NCI-H146 (cell line): ENCODE data around the gene HNRNPC.

ENCODE experiments used
- DNase-seq: peaks from one replicate; lab custom pipeline; 2025; lab: John Stamatoyannopoulos, UW

HNRNPC gene

DNA sequence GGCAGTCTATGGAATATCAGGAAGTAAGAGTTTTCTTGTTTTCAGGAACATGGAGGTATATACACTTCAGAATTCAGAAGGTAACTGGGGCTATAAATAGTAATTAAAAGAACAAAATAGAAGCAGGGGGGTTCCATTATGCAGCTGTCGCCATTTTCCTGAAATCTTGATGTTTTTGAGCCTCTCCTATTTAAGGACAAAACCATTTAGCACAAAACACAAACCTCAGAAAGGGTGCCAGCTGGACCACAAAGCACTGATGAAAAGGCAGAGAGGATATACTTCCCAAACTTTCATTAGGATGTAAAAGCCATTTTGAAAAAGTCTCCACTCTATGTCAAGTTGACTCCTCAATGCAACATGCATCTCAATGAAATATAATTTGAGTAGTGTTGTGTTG is 59.2 kb downstream of the HNRNPC start:
- no peak for DNase-seq

DNA sequence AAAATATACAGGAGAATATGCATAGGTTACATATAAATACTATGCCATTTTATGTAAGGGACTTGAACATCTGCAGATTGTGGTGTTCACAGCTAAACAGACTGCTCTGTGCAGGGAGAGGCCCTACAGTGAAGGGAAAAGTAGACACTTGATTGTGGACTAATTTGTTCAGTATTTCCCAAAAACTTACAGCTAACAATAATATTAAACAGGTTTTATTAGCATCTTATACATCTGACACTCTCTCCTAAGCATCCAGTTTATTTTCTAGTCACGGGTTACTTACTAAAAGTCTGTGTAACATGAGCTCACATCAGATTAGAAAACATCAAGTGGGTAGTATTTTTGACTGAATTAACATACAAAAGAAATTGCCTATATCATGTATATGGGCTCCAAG is 60.1 kb downstream of the HNRNPC start:
- no peak for DNase-seq

DNA sequence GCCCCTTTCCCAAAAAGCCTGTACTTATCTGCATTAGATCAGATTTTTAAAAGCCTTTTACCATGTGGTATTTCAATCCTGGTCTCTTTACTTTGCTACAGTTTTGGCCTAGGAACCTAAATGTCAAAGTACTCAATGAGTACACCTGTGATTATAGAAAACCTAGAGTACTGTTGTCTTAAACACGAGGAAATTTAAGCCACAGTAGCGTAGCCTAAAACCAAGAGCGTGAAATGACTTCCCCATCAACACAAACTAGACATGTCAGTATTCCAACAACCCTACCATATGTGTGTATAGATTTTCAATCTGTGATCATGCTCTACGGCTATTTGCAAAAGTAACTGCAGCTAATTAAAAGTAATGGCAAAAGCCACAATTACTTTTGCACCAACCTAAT is 60.7 kb downstream of the HNRNPC start:
- DNase-seq = no peak

DNA sequence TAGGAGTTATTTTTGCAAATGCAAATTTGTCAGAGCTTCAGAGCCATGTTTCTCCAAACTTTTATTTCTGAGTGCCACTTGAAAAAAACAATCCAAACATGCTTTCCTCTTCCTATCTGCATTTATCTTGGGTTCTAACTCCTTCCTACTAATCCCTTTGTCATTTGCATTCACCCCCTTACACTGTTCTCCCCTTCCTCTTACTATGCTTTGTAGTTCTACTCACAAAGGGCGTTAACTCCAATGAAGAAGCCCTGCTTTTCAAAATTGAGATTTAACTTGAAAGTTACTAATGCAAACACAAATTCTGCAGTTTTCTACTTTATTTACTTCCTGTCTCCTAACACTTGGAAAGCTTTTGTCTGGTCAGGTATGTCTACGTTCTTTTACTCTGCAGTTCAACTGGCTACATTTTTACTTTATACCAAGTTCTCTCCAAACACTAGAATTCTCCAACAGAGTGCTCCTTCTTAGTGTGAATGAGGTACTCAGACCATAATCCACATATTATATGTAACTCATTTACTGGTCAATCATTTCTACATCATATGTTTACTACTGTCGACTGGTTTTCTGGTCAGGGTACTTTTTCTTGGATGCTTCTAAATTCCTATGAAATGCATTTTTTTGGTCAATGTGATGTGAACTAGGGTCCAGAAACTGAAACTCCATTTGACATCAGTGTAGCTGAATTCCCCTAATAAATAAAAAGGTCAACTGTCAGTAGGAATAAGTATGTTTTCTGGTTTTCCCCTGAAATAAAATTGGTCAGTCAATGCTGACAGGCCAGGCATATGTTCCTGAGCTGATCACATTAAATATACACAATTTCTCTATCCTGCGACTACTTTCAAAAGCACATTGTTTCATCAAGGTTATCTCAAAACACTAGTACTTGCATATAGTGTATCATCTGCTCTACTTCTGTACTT is 62.2 kb downstream of the HNRNPC start:
- DNase-seq = no peak

DNA sequence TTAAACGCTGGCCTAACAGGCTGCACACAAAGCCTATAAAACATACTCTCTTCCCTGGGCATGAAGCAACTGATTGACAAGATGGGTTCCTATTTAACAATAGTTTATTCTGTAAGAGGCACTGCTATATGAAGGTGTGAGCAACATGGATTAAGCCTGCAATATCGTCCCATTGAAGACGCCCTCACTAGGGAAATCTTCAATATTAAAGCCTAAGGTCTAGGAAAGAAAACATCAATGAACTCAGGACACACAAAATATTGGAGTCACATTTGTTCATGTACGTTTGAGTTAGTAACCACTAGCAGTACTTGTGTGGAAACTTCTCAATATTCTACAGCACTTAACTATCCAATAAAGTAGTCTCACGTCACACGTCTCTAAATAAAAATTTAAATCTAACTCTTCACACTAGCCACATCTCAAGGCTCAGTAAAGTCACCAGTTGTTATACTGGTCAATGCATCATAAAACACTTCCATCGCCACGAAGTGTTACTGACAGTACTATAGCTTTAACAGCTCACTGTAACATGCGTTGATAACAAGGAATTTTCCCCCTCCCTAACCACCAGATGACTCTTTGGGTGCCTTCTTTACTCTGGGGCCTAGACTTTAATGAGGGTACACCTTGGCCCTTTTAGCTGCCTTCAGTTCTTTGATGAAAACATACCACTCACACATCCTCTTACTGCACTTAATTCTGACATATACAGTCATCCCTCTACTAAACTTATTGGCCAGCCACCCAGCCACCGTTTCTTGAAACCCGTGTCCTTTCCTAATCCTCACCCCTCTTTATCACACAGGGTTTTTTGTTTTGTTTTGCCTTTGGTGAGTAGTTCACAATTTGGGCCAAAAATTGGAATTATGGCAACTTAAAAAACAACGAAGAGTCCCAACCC is 63.3 kb downstream of the HNRNPC start:
- DNase-seq = no peak

DNA sequence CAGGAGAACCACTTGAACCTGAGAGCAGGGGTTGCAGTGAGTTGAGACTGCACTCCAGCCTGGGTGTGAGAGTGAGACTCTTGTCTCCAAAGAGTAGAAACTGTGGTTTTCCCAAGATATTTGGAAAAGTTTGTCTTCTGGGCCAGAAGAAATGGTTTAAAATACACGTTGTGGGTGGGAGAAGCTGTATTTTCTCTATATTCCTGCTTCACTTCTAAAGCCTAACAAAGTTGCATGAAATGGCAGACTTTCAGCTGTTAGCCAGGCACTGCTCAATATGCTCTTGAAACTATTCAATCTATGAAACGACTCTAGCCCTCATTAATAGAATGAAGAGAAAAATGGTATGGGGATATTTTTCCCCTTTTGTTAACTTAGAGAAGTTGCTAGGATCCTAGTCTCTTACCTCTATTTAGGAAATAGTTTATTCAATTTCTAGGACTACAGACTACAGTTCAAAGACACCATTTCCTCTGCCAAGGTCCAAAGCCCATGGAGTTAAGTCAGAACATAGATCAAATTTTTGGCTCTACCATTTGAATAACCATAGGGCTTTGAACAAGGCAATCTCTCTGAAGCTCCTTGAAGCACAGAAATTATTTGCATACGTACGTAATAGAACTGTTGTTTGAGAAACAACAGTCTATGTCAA is 64.1 kb downstream of the HNRNPC start:
- no peak for DNase-seq

DNA sequence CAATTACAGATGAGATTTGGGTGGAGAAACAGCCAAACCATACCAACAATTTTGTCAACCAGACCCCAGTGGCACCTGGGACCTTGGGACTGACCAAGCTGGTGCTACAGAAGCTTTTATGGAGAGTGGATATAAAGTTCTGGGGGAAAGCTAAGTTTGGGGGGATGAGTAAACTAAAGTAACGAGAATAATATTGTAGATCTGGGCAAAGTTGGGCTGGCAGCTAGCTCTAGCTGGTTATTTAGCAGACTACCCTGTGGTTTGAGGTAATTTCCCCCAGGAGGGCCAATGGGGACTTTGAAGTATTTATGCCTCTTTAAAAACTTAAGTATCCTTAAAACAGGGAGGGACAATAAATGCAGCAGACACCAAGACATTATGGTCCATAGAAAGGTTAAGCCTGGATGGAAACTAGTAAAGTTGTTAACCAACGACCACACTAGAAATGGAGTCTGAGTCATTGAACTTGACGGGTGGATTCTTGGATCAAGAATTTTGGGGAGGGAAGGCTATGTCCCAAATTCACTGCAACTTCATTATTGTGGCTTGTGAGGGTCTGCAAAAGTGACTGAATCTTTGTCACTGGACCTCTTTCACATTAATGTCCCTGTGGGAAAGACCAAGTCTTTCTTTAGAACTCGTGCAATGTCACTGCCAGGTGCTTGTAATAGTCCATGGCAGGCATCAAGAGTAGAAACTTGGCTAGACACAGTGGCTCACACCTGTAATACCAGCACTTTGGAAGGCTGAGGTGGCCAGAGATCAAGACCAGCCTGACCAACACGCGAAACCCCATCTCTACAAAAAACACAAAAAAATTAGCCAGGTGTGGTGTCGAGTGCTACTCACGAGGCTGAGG is 64.8 kb downstream of the HNRNPC start:
- no peak for DNase-seq

DNA sequence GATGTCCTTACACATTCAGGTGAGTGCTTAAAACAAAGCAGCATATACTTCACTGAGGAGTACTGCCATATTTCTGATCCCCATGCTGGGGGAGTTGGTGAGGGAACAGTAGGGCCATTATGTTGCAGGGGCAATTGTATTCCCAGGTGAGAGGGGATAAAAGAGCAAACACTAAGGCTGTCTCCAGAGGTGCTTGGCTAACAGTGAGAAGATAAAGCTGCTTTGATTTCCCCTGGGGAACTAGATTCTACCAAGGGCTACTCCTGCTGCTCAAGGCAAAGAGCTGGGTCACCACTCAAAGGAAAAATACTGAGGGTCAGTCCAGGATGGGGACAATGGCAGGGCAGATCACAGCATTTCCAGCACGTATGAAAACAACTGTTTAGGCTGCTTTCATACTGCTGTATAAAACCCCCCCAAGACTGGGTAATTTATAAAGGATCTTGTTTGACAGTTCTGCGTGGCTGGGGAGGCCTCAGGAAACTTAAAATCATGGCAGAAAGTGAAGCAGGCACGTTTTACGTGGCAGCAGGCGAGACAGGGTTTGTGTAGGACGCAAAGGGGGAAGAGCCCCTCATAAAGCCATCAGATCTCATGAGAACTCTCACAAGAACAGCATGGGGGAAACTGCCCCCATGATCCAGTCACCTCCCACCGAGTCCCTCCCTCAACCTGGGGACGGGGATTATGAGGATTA is 65.6 kb downstream of the HNRNPC start:
- DNase-seq = no peak

DNA sequence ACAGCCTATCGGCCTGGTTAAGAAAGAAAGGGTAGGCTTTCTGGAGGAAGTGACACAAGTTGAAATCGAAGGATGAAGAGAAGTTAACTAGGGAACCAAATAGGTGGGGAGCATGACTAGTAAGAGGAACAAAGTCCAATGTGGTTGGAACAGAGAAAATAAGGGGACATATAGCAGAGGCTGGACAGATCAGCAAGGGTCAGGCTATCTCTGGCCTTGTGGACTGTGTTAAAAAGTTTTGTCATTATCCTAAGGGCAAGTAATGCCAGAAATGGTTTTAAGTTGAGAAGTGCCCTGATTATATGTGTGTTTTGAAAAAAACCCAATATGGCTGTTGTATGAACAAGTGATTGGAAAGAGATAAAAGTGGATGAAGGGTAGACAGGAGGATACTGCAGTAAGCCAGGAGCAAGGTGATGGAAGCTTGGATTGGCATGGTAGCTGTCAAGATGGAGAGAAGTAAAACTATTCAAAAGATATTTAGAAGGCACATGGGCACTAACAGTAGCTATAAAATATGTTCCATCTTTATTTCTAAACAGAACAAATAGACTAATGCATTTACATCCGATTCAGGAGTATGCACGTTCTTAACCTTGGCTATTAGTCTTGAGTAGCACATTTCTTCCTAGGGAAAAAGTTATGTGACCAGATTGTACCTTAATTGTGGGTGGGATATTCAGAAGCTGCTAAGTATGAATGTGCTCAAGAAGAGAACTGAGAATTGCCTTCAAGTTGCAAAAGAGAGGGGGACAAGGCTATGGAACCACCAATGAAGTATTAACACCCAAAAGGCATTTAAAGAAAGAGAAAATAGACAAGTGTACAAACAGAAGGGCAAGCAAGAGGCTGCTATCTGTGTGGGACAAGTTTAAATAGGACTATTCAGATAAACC is 66.5 kb downstream of the HNRNPC start:
- DNase-seq = no peak

DNA sequence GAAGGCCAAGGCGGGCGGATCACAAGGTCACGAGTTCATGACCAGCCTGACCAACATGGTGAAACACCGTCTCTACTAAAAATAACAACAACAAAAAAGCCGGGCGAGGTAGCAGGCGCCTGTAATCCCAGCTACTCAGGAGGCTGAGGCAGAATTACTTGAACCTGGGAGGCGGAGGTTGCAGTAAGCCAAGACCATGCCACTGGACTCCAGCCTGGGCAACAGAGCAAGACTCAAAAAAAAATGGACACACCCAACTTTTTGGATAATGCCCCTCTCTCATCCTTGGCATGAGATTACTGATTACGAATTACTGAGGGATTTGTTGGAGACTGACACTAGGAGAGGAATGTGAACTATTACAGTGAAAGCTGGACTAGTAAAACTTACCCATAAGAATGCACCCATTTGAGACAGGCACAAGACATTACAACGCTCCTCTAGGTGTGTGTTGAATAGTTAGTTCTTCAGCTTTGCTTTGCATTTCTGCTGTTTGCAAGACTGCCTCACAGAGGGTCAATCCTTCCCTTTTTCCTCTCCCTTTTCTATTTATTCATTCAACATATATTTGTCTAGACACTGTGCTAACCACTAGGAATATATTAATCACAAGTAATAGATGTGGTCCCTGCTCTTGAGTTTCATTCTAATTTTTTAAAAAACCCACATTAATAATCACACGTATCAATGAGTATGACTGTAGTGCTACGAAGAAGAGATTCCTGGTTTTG is 67.3 kb downstream of the HNRNPC start:
- no peak for DNase-seq

DNA sequence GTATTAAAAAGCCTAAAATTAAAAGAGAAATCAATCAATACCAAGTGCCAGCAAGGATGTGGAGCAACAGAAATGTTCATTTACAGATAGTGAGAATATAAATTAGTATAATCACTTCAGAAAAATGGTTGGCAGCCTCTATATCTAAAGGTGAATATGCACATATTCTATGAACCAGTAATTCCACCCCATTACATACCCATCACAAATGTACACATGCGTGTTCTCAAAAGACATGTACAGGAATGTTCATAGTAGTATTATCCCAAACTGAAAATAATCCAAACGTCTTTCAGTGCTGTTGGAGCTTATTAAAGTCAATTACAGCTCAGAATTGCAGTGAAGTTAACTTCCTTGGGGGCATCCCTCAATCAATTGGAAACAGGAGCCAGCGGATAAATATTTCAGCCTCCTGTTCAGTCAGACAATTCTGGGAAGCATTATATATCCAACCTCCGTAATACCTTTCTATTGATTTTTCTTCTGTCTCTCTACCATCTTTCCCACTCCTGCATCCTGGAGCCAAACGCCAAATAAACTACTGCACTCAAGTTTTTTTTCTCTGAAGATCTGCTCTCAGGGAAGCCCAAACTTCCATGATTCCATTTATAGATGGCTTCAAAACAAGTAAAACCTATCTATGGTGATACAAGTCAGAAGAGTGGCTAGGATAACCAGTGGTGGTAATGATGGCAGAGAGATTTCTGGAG is 68.3 kb downstream of the HNRNPC start:
- no peak for DNase-seq

DNA sequence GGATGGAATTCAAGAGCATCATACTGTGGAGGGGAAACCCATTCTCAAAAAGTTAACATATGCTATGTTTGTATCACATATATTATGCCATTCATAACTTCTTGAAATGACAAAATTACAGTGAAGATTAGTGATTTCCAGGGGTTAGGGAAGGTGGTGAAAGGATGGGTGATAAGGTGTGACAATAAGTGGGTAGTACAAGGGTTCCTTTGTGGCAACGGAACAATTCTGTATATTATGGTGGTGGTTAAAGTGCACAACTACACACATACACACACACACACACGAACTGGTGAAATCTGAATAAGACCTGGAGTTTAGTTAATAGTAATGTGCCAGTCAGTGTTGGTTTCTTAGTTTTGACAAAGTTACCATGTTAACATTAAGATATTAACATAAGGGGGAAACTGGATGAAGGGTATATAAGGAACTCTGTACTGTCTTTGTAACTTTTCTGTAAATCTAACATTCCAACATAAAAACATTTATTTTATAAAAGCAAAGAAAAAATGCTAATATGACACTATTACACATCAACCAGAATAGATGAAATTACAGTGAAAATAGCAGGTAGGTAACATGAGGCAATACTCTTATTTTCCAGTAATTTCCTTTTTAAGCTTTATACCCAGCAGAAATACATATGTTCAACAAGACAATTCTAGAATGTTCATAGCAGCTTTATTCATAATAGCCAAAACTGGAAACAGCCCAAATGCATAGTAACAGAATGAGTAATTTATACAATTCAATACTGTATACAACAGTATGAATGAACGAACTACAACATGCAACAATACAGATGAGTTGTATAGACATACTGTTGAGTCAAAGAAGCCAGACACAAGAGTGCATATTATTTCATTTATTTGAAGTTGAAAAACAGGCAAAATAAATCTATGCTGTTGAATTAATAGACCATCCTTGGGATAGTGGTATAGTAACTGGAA is 69.4 kb downstream of the HNRNPC start:
- DNase-seq = no peak

DNA sequence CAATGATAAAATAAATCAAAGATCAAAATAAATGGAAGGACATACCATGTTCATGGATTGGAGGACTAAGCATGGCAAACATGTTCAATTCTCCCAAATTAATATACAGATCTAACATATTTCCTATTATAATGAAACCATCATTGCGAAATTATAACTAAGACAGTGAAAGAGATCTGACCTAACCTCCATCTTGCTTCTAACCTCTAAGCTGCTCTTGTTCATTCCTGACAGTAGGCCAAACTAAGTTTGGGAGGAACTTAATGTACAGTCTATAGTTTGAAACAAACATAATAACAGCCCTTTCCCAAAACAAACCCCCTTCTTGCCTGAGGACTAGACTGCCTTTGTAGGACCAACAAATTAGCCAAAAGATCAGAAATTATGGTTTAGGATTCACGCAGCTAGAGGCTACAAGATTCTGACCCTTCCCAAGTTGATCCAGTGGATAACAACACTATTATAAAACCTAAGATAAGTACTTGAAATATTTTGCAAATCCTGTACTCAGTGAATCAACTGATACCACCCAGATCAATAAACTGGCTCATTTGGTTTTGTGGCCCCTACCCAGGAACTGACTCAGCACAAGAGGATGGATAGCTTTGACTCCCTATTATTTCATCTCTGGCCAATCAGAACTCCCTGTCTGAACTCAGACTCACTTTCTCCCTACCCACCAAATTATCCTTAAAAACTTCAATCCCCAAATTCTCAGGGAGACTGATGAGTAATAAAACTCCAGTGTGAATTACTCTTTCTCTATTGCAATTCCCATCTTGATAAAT is 71.6 kb downstream of the HNRNPC start:
- no peak for DNase-seq

DNA sequence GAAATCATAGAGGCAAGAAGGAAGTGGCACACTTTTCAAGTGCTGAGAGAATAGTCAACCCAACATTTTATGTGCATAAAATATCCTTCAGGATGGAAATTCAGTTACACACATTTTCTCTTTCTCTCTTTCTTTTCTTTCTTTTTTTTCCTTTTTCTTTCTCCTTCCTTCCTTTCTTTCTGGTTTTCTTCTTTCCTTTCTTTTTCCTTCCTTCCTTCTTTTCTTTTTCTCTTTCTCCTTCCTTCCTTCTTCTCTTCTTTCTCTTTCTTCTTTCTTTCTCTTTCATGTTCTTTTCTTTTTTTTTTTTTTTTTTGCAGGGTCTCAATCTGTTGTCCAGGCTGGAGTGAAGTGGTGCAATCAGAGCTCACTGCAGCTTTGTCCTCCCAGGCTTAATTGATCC is 74.6 kb downstream of the HNRNPC start:
- no peak for DNase-seq

DNA sequence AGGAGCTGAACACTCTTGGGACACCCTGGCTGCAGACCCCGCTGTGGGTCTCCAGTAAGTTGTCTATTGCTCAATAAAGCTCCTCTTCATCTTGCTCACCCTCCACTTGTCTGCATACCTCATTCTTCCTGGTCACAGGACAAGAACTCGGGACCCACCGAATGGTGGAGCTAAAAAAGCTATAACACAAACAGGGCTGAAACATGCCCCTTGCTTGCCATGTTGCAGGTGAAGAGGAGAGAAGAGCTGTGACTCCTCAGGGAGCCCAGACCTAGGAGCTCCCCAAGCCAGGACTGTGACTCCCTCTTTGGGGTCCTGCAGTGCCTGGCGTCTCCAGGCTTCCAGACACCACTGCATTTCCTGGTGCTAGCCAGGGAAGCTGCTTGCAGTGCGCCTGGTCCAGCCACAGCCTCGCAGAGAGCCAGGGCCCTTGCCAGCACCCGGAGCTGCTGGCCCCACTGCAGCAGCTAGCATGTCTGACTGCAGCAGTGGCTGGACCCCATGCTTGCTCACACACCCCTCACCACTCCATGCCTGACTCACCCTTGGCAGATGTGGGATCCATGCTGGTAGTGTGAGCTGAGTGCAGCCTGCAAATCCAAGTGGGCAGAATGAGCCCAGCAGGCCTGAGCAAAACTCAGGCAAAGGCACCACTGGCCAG is 76.2 kb downstream of the HNRNPC start:
- no peak for DNase-seq

DNA sequence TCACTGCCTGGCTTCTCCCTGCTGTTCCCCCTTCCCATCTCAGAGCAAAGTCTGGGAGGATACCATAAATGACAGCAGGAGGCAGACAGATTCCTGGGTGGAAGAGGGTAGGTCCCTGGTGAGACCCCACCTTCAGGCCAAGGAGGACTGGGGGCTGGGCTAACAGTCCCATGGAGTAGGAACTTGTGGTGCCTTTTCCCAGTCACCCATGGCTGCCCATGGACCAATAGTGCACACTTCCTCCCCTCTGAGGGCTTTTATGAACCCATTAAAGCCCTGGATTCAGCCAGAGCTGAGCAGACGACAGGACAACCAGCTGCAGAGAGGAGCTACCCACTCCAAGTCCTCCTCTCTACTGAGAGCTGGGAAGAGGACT is 76.8 kb downstream of the HNRNPC start:
- no peak for DNase-seq
